Activated naive CD4-positive, alpha-beta T cell treated with anti-CD3 and anti-CD28 coated beads, Interleukin-2, amount 10 ng/mL, durations not matched to agents 7 days and 5 days (primary cell): ENCODE data around the gene HTT-AS.
"Not testable (repeated sequence)": the region's sequence is repeated elsewhere in the genome, so short reads cannot be mapped to it uniquely, and the experiment has no call there.

Experiments used
- CTCF ChIA-PET: fragments of 350-600 bp; sonication (Branson Sonifier 250); formaldehyde crosslinking; loops from one replicate; lab custom pipeline; 2021; ENCODE audit warnings: antibody characterized with exemption; lab: Charles Lee
- DNase-seq: peaks from one replicate; pipeline ENCODE4 v3.0.0-alpha.2; 2020
- H3K27ac Mint-ChIP-seq: one replicate; pipeline ENCODE4 v1.8.0; 2021; ENCODE audit warnings: mild to moderate bottlenecking, moderate library complexity, mixed read lengths
- H3K27me3 Mint-ChIP-seq: one replicate; pipeline ENCODE4 v1.8.0; 2021; ENCODE audit warnings: mild to moderate bottlenecking, mixed read lengths
- H3K36me3 Mint-ChIP-seq: one replicate; pipeline ENCODE4 v1.8.0; 2021; ENCODE audit warnings: mixed read lengths
- H3K4me1 Mint-ChIP-seq: one replicate; pipeline ENCODE4 v1.8.0; 2021; ENCODE audit warnings: mixed read lengths
- H3K4me3 Mint-ChIP-seq: one replicate; pipeline ENCODE4 v1.8.0; 2021; ENCODE audit warnings: mild to moderate bottlenecking, moderate library complexity, mixed read lengths
- H3K9me3 Mint-ChIP-seq: one replicate; pipeline ENCODE4 v1.8.0; 2021; ENCODE audit warnings: mixed read lengths

Gene HTT-AS

DNA sequence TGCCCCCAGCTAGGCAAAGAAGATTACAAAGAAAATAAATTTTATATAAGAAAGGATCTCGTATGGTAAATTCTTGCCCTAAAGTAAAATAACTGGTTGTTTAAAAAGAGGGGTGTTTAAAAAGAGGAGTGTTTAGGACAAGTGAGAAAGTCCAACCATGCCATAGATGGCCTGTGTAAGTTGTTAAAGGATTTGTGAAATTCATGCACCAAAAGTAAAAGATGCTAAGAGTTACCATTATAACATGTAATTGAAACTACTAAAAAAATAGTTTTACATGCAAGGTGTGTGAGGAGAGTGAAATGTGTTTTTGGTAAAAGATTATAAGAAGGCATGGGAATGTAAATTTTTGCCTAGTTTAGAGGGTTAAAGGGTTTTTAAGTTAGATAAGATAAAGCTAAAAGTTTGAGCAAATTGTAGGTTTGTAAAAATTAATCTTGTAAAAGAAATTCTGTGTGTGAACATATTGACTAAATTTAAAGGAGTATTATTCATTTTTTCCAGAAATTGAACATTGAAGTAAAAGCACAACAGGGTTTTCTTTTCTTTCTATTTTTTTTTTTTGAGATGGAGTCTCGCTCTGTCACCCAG lies 20.1 kb downstream of the HTT-AS start:
- Mint-ChIP-seq H3K27me3 (peaks cover 15% of the 10 kb centered on the region), H3K9me3 (peaks cover 19% of the 10 kb centered on the region), H3K4me1 (no peaks in the 10 kb centered on the region), H3K27ac (no peak overlapping the region), H3K4me3 (no peak overlapping the region), H3K36me3 (peaks cover 10% of the 10 kb centered on the region)
- no peak for DNase-seq
- CTCF ChIA-PET = interaction anchor here (1.0 kb wide), 1 partner anchor 33 kb away, joined by 3 read pairs; no protein-coding TSS in a partner anchor

DNA sequence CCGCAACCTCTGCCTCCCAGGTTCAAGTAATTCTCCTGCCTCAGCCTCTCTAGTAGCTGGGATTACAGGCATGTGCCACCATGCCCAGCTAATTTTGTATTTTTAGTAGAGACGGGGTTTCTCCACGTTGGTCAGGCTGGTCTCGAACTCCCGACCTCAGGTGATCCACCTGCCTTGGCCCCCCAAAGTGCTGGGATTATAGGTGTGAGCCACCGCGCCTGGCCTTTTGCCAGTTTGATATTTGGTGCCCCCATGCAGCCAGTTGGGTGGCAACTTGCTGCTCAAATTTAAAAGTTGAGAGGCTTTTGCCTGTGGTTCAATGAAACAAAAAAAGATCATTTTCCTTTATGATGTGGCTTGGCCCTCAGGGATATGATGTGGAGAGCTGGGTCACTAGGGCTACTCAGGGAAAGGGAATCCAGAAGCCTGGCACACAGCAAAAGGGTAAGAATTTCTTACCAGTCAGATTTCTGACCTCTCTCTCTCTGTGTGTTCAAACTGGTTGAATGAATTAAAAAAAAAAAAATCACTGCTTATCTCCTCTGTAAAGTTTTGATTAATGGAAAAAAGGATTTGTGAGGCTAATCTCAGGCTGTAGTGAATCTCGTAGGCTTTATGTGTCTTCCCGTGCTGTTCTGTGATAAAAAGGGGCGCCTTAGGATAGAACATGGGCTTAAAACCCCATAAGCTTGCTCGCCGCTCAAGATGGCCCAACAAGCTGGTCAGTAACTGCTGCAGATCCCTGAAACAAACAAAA lies 23.0 kb downstream of the HTT-AS start:
- Mint-ChIP-seq H3K27me3 (peaks cover 16% of the 10 kb centered on the region), H3K36me3 (peaks cover 10% of the 10 kb centered on the region), H3K9me3 (peaks cover 14% of the 10 kb centered on the region), H3K4me1 (peaks cover 17% of the 10 kb centered on the region)
- H3K4me3 Mint-ChIP-seq, DNase-seq, CTCF ChIA-PET, H3K27ac Mint-ChIP-seq: not testable (repeated sequence)

DNA sequence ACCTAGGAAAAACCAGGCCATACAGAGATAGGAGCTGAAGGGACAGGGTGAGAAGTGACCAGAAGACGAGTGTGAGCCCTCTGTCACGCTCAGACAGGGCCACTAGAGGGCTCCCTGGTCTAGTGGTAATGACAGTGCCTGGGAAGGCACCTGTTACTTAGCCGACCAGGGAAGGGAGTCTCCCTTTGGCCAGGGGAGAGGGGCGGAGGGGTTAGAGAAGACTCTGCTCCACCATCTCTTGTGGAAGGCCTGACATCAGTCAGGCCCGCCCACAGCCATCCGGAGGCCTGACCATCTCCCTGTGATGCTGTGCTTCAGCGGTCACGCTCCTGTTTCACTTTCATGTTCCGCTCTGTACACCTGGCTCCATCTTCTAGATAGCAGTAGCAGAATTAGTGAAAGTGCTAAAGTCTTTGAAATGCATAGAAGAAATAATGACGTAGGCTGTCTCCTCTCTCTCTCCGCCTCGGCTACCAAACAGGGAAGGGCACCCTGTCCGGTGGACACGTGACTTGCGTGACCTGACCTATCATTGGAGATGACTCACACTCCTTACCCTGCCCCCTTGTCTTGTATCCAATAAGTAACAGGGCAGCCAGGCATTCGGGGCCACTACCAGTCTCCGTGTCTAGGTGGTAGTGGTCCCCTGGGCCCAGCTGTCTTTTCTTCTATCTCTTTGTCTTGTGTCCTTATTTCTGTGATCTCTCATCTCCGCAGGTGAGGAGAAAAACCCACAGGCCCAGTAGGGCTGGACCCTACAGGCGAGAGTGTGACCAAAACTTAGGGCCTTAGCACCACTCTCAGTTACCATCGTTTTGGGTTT lies 26.7 kb downstream of the HTT-AS start:
- Mint-ChIP-seq H3K9me3 (peaks cover 13% of the 10 kb centered on the region), H3K27me3 (peaks cover 16% of the 10 kb centered on the region), H3K27ac (peak overlapping the region; percentile 87), H3K4me1 (peaks cover 47% of the 10 kb centered on the region), H3K4me3 (peak overlapping the region; percentile 10), H3K36me3 (peaks cover 19% of the 10 kb centered on the region)
- CTCF ChIA-PET = interaction anchor here (1.3 to 1.8 kb wide), 2 partner anchors 34 to 60 kb away, joined by 4 to 5 read pairs; no protein-coding TSS in a partner anchor
- peak; percentile 91 for DNase-seq

DNA sequence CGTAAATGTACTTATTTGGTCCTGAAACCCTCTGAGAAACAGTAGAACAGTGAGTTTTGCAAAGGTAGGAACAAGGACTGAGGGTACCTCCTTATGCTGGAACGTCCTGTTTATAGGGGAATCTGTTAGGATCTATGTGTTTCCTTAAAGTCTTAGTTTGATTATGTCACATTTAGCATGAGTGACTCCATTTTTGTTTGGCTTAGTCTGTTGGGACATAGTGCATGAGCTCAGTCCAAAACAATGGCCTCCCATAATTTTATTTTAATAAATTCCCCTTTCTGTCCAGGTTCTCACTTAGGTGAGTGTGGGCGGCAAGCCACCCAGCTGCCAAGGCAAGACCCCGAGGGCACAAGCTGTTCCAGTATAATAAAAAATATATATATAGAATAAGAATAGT lies 27.7 kb downstream of the HTT-AS start:
- DNase-seq = no peak
- Mint-ChIP-seq H3K36me3 (peaks cover 18% of the 10 kb centered on the region), H3K4me1 (peaks cover 57% of the 10 kb centered on the region), H3K27ac (no peak overlapping the region), H3K27me3 (peaks cover 16% of the 10 kb centered on the region), H3K9me3 (peaks cover 13% of the 10 kb centered on the region), H3K4me3 (no peak overlapping the region)
- CTCF ChIA-PET = interaction anchor here (0.6 to 1.8 kb wide), 3 partner anchors 12 to 61 kb away, joined by 3 to 5 read pairs (median 4); no protein-coding TSS in a partner anchor

DNA sequence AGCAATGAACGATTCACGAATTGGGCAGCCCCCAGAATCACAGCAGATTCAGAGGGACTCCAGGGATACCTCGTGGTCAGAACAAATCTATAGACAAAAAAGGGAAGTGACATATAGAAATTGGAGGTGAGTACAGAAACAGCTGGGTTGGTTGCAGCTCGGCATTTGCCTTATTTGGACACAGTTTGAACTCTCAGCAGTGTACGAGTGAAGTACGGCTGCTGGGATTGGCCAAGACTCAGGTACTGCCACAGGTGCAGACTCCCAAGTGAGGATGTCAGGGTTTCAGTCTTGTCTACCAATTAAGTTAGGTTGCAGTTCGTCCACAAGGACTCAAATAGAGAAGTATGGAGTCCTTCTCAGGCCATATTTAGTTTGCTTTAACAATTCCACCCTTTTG lies 28.2 kb downstream of the HTT-AS start:
- H3K4me3 Mint-ChIP-seq = no peak overlapping the region
- CTCF ChIA-PET = interaction anchor here (0.6 to 1.8 kb wide), 3 partner anchors 12 to 61 kb away, joined by 3 to 5 read pairs (median 4); no protein-coding TSS in a partner anchor
- H3K27ac Mint-ChIP-seq = no peak overlapping the region
- H3K27me3 Mint-ChIP-seq = peaks cover 14% of the 10 kb centered on the region
- H3K36me3 Mint-ChIP-seq = peaks cover 17% of the 10 kb centered on the region
- no peak for DNase-seq
- peaks cover 62% of the 10 kb centered on the region for H3K4me1 Mint-ChIP-seq
- H3K9me3 Mint-ChIP-seq = peaks cover 13% of the 10 kb centered on the region

DNA sequence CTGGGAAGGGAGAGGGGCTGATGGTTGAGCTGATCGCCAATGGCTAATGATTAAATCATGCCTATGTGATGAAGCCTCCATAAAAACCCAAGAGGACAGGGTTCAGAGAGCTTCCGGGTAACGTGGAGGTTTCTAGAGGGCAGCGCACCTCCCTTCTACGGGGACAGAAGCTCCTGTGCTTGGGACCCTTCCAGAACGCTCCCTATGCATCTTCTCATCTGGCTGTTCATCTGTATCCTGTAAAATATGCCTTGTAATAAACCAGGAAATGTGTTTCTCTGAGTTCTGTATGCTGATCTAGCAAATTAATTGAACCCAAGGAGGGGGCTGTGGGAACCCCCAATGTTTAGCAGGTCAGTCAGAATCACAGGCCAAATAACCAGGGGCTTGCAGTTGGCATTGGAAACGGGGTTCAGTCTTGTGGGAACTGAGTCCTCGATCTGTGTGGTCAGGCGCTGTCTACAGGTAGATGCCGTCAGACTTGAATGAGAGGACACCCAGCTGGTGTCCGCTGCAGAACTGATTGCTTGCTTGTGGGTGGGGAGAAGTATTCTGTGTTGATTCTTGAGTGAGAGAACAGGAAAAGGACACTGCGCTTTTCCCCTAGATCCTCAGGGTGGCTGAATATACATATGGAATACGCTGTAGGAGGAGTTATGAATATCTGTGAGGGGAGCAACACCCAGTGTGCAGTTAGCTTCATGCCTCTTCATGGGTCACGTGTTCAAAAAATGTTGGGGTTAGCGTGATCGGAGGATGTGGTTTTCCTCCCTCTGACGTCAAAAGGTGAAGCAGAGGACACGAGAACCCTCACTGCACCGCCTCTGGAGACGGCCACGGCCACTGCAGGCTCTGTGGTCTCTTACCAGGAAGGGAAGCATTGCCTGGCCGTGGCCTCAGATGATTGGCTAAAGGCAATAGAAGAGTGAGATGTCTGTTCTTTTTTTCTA lies 29.2 kb downstream of the HTT-AS start:
- CTCF ChIA-PET = interaction anchor here (0.8 to 1.8 kb wide), 2 partner anchors 36 to 114 kb away, joined by 3 to 4 read pairs; no protein-coding TSS in a partner anchor
- Mint-ChIP-seq H3K4me3 (peak overlapping the region; percentile 55), H3K27me3 (peaks cover 14% of the 10 kb centered on the region), H3K27ac (peak overlapping the region; percentile 91), H3K36me3 (peaks cover 17% of the 10 kb centered on the region), H3K4me1 (peaks cover 71% of the 10 kb centered on the region), H3K9me3 (peaks cover 13% of the 10 kb centered on the region)
- DNase-seq = peak; percentile 87

DNA sequence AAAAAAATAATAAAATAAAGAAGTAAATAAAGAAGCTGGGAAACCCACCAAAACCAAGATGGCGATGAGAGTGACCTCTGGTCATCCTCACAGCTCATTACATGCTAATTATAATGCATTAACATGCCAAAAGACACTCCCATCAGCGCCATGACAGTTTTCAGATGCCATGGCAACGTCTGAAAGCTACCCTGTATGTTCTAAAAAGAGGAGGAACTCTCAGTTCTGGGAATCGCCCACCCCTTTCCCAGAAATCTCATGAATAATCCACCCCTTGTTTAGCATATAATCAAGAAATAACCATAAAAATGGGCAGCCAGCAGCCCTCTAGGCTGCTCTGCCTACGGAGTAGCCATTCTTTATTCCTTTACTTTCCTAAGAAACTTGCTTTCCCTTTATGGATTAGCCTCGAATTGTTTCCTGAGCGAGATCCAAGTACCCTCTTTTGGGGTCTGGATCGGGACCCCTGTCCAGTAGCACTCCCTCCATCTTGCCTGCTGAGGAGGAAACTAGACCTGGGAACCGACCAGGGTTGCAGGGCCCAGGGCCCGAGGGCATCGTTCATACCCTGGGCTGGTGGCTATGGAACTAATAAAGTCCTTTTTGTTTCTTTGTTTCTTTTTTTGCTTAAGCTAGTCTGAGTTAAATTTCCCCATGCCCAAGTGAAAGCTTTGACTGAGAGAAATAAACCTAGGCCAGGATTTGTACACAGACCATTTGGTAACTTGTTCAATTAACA lies 30.9 kb downstream of the HTT-AS start:
- peaks cover 80% of the 10 kb centered on the region for H3K4me1 Mint-ChIP-seq
- no peak overlapping the region for H3K4me3 Mint-ChIP-seq
- peaks cover 13% of the 10 kb centered on the region for H3K9me3 Mint-ChIP-seq
- no peak overlapping the region for H3K27ac Mint-ChIP-seq
- peaks cover 6% of the 10 kb centered on the region for H3K27me3 Mint-ChIP-seq
- DNase-seq = no peak
- CTCF ChIA-PET = no interaction called here
- peaks cover 17% of the 10 kb centered on the region for H3K36me3 Mint-ChIP-seq

DNA sequence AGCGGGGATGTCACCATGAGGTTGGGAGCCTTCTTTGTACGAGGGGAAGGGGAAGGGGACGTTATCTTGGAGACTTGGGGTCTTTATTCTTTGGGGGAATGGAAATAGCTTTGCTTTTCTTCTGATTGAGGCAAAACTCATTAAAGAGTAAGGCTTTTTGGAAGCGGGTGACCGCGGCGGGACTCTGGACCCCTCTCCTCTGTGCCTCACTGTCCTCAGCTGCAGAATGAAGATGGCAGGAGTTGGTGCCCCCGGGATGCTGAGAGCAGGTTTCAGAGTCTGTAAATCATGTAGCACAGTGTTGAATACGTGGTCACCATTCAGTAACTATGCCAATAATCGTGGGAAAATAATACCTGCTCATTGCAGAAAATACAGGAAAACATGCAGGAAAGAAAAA lies 32.1 kb downstream of the HTT-AS start:
- Mint-ChIP-seq H3K36me3 (peaks cover 17% of the 10 kb centered on the region), H3K27me3 (peaks cover 9% of the 10 kb centered on the region), H3K27ac (peak overlapping the region; percentile 93), H3K4me1 (peaks cover 80% of the 10 kb centered on the region), H3K9me3 (peaks cover 13% of the 10 kb centered on the region), H3K4me3 (peak overlapping the region; percentile 83)
- CTCF ChIA-PET = interaction anchor here (0.8 kb wide), 1 partner anchor 80 kb away, joined by 3 read pairs; no protein-coding TSS in a partner anchor
- no peak for DNase-seq

DNA sequence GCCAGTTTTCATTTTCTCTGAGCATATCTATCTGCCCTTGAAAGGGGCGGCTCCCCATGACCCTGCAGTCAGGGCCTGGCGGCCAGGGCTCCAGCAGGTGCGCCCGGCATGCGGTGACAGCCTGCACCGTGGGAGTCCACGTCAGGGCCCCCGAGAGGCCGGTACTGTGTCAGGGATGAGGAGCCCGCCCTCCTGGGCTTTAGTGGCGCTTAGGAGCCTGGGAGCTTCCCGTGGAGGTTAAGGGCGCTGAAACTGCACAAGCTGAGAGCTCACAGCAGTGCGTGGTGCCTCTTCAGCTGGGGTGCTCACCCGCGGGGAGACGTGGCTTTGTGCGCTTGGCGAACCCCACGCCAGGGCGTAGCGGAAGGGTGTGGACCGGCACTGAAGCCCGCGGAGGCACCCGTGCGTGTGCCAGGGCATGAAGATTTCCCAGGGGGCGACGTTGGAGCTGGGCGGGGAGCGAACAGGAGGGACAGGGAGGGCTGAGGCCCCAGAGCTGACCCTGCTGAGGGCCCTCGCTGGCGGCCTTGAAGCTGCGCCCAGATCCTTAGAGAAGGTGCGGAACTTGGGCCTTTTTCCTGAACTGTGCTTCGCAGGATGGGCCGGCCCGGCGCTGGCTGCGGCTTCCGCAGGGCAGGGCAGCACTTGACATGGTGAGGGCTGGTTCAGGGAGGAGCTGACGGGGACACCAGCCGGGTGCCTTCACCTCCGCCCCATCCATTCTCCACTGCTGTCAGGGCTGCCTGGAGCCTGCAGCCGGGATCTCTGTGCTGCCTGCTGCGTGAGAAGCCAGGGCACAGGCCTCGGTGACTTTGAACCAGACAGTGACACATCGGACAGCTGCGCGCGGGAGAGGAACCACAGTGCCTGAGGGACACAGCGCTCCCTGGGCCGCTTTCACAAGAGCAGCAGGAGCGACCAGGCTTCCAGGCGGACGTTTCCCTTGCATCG lies 32.9 kb downstream of the HTT-AS start:
- H3K27me3 Mint-ChIP-seq = peaks cover 16% of the 10 kb centered on the region
- peak overlapping the region; percentile 83 for H3K4me3 Mint-ChIP-seq
- peak overlapping the region; percentile 93 for H3K27ac Mint-ChIP-seq
- CTCF ChIA-PET = interaction anchor here (0.8 to 2.0 kb wide), 2 partner anchors 63 to 79 kb away, joined by 3 to 6 read pairs; no protein-coding TSS in a partner anchor
- peak; percentile 73 for DNase-seq
- H3K4me1 Mint-ChIP-seq = peaks cover 82% of the 10 kb centered on the region
- H3K36me3 Mint-ChIP-seq = peaks cover 17% of the 10 kb centered on the region
- peaks cover 13% of the 10 kb centered on the region for H3K9me3 Mint-ChIP-seq

DNA sequence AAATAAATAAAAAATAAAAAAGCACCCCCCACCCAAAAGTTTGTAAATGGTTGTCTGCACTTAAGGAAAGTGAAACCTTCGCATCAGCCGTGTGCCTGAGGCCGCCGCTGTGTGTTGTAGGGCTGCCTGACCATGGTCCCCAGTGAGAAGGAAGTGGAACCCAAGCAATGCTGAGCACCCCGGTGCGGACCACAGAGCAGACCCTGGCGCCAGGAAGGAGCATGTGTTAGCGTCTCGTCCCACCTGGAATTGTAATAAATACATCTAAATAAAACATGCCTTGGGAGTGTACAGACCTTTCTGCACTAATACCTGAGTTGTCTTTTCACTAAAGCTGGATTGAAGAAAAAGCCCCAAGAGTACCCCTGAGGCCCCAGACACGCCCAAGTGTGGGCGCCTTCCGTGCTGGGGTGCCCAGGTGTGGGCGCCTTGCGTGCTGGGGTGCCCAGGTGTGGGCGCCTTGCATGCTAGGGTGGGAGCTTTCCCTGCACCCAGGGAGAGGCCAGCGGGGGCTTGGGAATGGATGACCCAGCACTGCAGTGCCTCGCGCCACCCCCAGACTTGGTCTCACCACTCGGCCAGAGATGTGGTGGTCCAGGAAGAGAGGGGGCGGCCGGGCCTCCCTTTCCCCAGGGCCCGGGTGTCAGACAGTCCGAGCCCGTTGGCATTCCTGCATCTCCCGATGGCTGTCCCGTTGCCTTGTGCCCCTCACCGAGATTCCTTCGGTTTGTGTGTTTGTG lies 33.7 kb downstream of the HTT-AS start:
- no peak for DNase-seq
- peaks cover 12% of the 10 kb centered on the region for H3K36me3 Mint-ChIP-seq
- peaks cover 25% of the 10 kb centered on the region for H3K27me3 Mint-ChIP-seq
- peaks cover 74% of the 10 kb centered on the region for H3K4me1 Mint-ChIP-seq
- H3K4me3 Mint-ChIP-seq = peak overlapping the region; percentile 83
- CTCF ChIA-PET = interaction anchor here (2.0 kb wide), 1 partner anchor 62 kb away, joined by 6 read pairs; no protein-coding TSS in a partner anchor
- peaks cover 8% of the 10 kb centered on the region for H3K9me3 Mint-ChIP-seq
- H3K27ac Mint-ChIP-seq = peak overlapping the region; percentile 93

DNA sequence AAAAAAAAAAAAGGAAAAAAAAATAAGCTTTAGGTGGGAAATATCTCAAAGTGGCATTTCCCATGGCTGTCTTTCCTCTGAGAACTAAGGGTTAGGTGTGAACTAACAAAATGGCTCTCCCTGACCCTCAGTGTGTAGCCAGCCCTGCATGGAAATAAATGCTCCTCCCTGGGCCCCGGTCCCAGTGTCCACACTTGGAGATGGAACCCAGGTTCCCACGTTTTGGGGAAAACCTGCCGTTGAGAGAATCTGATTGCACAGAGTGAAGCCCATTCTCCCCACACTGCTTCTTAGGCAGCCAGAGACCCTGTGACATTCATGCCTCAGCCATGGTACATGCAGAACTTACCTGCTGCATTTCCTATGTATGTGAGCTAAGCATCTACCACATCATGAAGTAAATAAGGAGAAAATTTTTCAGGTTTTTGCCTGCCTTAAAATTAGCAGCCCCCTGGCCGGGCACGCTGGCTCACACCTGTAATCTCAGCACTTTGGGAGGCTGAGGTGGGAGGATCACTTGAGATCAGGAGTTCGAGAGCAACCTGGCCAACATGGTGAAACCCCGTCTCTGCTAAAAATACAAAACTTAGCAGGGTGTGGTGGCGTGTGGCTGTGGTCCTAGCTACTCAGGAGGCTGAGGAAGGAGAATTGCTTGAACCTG lies 34.5 kb downstream of the HTT-AS start:
- peaks cover 66% of the 10 kb centered on the region for H3K4me1 Mint-ChIP-seq
- DNase-seq = no peak
- H3K27ac Mint-ChIP-seq = no peak overlapping the region
- CTCF ChIA-PET = interaction anchor here (2.0 to 3.3 kb wide), 2 partner anchors 62 kb away, joined by 6 to 19 read pairs; no protein-coding TSS in a partner anchor
- H3K36me3 Mint-ChIP-seq = peaks cover 7% of the 10 kb centered on the region
- peaks cover 31% of the 10 kb centered on the region for H3K27me3 Mint-ChIP-seq
- H3K9me3 Mint-ChIP-seq = peaks cover 3% of the 10 kb centered on the region
- no peak overlapping the region for H3K4me3 Mint-ChIP-seq
